A549 (cell line): ENCODE results near the gene RPS15.

Experiments used
- CEBPB ChIP-seq, 2 experiments: fragments of >200 bp in 1 of 2; sonication (Bioruptor Twin) in 1 of 2; formaldehyde crosslinking in 1 of 2; IDR thresholded peaks; 2 replicates each; pipeline ENCODE4 v1.6.1; 2012 to 2016
- CTCF ChIP-seq: fragments of >200 bp; sonication (Bioruptor Twin); formaldehyde crosslinking; IDR thresholded peaks from 3 replicates; pipeline ENCODE4 v1.5.1; 2016
- FOSL2 ChIP-seq, 2 experiments: fragments of 450-650 bp in 1 of 2; fragments of >200 bp in 1 of 2; sonication (Bioruptor Twin) in 1 of 2; formaldehyde crosslinking; IDR thresholded peaks; 2 replicates each; pipeline versions ENCODE4 v1.5.0 to v1.6.1; 2016 to 2020; ENCODE audit warnings: mild to moderate bottlenecking in 1 of 2, moderate library complexity in 1 of 2
- HDAC2 ChIP-seq: fragments of 200-600 bp; sonication (generic); IDR thresholded peaks from 2 replicates; pipeline ENCODE4 v1.6.1; 2016
- JUN ChIP-seq, 2 experiments: fragments of >200 bp; sonication (Bioruptor Twin); formaldehyde crosslinking; IDR thresholded peaks; 2 replicates in 1 of 2; 3 replicates in 1 of 2; pipeline ENCODE4 v1.6.1; 2016 to 2017
- MYC ChIP-seq: IDR thresholded peaks from 2 replicates; pipeline ENCODE4 v1.6.1; 2012; ENCODE audit warnings: mild to moderate bottlenecking, inconsistent platforms, low read length, improper control_type of control experiment, borderline replicate concordance
- PBX3 ChIP-seq: IDR thresholded peaks from 2 replicates; pipeline ENCODE4 v1.6.1; 2012
- POLR2A ChIP-seq: IDR thresholded peaks from 2 replicates; pipeline ENCODE4 v1.6.1; 2012; ENCODE audit warnings: mild to moderate bottlenecking, low read length
- RARB ChIP-seq: fragments of 250-450 bp; sonication (Bioruptor Pico); IDR thresholded peaks from 2 replicates; pipeline ENCODE4 v1.8.0; 2021; ENCODE audit warnings: mild to moderate bottlenecking, moderate library complexity
- RCOR1 ChIP-seq: fragments of 150-350 bp; IDR thresholded peaks from 2 replicates; pipeline ENCODE4 v1.6.1; 2014; ENCODE audit warnings: antibody characterized with exemption, low read length, low read depth
- REST ChIP-seq: fragments of 200-600 bp; sonication (generic); IDR thresholded peaks from 2 replicates; pipeline ENCODE4 v1.6.1; 2016; ENCODE audit warnings: antibody characterized with exemption, mild to moderate bottlenecking, moderate library complexity
- USF2 ChIP-seq: fragments of 450-650 bp; IDR thresholded peaks from 2 replicates; pipeline ENCODE4 v1.6.1; 2014; ENCODE audit warnings: antibody characterized with exemption

- TF ChIP-seq POLR2A (no peak), CTCF (no peak), RARB (CRISPR knock-in tag) (no peak), MYC (no peak), RCOR1 (no peak), FOSL2 (IDR thresholded peaks at IDR 0.05) (no peak), FOSL2 (CRISPR knock-in tag; IDR thresholded peaks at IDR 0.05) (no peak), PBX3 (no peak), CEBPB (IDR thresholded peaks at IDR 0.05) (no peak), JUN (IDR thresholded peaks at IDR 0.05) (no peak), HDAC2 (no peak), USF2 (no peak), REST (no peak)
Measured at GRCh38 chr19:1471010-1471514, 32.9 kb downstream of the RPS15 start.
